Kidney epithelial cell (primary cell): ENCODE measurements around the gene MYOM1. TPM values are rescaled to one million over a fixed set of nuclear protein-coding genes. Genes with fewer than 3 reads are reported as not detected.

Experiments used
- DNase-seq: peaks from one replicate; pipeline ENCODE4 v3.0.0-alpha.2; 2010; ENCODE audit warnings: low read depth
- H3K27me3 ChIP-seq: 2 replicates; pipeline ENCODE4 v1.6.0; 2011; ENCODE audit warnings: low read length; ENCODE audit not compliant: control insufficient read depth, insufficient read depth
- H3K36me3 ChIP-seq: 2 replicates; pipeline ENCODE4 v1.5.1; 2011; ENCODE audit warnings: low read length; ENCODE audit not compliant: control insufficient read depth, insufficient read depth
- H3K4me3 ChIP-seq: 2 replicates; pipeline ENCODE4 v1.5.1; 2011; ENCODE audit warnings: low read depth, mild to moderate bottlenecking, control low read depth, low read length
- total RNA-seq: library from RNA; depleted of rRNA; stranded (reverse); fragments of >200 nt; gene quantifications from 2 replicates; pipeline ENCODE4 v1.2.3, GENCODE V29; 2015
- TF ChIP-seq, protein P1 (sequence below): IDR thresholded peaks from 2 replicates; pipeline ENCODE4 v1.5.1; 2011; ENCODE audit warnings: mild to moderate bottlenecking, moderate library complexity, low read length, control low read depth, inconsistent platforms; ENCODE audit not compliant: insufficient read depth, poor library complexity, severe bottlenecking

MYOM1 gene
- total RNA-seq, 1 donor from 2014 or later: 0.04 TPM

DNA sequence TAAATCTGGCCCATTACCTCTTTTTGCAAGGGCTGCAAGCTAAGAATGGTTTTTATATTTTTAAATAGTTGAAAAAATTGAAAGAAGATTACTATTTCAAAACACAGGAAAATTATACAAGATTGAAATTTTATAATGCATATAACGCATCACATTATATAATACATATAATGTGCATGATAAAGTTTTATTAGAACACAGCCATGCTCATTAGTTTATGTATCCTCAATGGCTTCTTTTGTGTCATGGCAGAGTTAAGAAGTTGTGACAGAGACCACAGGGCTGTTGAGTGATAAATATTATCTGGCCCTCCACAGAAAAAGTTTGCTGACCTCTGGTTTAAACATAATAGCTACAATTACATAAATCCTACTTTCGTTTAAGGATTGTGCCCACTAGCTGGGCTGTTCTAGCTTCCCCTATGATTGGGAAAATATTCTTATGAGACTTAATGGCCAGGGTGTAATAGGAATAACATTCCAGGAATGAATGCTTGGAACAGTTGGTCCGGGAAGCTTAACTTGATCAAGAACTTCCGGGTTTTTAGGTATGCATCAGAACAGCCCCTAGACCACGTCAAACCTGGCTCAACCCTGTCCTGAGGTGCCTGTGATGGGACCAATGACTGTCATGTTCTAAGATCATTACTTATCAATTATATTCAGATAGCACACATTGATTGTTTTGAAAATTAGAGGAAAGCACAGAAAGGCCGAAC, 108.1 kb downstream of the MYOM1 start:
- no peak for DNase-seq
- TF ChIP-seq, protein P1, sequence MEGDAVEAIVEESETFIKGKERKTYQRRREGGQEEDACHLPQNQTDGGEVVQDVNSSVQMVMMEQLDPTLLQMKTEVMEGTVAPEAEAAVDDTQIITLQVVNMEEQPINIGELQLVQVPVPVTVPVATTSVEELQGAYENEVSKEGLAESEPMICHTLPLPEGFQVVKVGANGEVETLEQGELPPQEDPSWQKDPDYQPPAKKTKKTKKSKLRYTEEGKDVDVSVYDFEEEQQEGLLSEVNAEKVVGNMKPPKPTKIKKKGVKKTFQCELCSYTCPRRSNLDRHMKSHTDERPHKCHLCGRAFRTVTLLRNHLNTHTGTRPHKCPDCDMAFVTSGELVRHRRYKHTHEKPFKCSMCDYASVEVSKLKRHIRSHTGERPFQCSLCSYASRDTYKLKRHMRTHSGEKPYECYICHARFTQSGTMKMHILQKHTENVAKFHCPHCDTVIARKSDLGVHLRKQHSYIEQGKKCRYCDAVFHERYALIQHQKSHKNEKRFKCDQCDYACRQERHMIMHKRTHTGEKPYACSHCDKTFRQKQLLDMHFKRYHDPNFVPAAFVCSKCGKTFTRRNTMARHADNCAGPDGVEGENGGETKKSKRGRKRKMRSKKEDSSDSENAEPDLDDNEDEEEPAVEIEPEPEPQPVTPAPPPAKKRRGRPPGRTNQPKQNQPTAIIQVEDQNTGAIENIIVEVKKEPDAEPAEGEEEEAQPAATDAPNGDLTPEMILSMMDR: no peak

DNA sequence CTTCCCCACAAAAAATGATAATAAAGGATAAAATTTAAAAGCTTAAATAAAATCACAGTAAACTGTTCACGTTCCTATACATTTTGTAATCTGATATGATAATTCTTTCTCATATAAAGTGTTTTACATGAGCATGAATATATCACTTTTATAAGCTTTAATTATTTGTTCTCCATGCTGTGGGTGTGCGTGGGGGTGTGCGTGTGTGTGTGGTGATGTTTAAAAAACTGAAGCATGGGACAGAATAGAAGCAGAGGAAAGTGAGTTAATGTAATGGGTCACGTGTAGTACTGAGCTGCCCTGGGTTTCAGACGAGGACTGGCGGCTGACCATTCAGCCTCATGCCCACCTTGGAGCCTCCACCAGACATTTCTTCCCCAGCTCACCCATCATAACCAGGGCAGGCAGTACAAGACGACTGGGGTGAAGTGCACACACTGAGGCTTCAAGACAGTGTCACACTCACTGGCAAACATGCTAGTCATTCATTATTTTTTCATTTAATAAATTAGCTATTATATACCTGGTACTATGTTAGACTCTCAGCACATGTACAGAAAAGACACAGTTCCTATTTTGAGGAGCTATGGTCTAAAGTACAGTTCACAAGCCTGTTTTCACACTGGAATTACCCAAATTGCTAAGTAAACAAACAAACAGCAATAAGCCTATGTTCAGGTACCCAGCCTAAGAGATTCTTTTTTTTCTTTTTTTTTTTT, 109.6 kb downstream of the MYOM1 start:
- Histone ChIP-seq H3K27me3 (no peaks in the 10 kb centered on the region), H3K36me3 (no peaks in the 10 kb centered on the region), H3K4me3 (no peak overlapping the region)
- TF ChIP-seq, protein P1: no peak
- no peak for DNase-seq

More for the DNA sequence above, 108.1 kb downstream of the MYOM1 start:
- no peaks in the 10 kb centered on the region for H3K36me3 ChIP-seq
- H3K27me3 ChIP-seq: no peaks in the 10 kb centered on the region
- H3K4me3 ChIP-seq: no peak overlapping the region

DNA sequence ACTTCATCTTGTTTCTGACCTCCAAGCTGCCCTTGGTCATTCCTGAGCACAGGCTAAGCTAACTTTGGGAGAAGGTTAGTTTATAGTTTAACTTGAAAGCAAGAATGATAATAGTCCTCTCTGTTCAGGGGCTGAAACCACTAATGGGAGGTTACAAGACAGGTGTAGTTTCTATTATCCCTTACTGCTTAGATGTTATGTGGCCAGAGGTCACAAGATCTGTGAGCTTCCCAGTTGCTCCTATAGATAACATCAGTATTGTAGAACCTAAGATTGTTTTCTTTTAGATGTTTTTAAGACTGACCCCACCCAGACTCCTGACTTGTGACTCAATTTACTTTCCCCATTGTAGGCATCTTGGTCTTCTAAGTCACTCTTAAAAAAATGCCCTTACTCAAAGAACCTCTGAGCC, 112.0 kb downstream of the MYOM1 start:
- TF ChIP-seq, protein P1: no peak
- Histone ChIP-seq H3K4me3 (no peak overlapping the region), H3K36me3 (no peaks in the 10 kb centered on the region), H3K27me3 (no peaks in the 10 kb centered on the region)
- DNase-seq: no peak

DNA sequence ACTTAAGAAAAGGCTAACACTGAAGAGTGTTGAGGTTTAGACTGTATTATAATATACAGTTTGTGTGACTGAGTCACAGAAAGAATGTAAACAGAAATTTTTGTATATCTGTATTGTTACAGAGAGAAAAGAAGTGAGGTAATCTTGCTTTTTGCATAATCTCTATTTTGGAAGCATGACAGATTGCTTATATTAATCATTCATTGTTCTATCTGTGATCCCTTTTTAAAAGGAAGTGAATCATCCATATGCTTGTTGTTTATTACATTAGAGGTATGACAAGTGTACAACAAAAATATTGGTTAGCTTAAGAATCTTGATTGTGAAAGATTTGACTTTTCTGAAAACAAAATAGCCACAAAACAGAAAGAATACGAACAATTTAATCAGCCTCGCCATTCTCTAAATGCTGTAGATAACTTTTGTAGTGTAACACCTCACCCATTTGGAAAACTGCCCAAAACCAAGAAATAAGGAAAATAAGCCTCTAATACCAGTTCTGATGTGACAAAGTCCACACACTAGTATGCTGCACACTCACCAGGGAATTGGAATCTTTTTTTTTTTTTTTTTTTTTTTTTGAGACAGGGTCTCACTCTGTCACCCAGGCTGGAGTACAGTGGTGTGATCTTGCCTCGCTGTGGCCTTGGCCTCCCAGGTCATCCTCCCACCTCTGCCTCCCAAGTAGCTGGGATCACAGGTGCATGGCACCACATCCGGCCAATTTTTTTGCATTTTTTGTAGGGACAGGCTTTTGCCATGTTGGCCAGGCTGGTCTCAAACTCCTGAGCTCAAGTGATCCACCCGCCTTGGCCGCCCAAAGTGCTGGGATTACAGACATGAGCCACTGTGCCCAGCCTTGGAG, 115.3 kb downstream of the MYOM1 start:
- TF ChIP-seq, protein P1: no peak
- Histone ChIP-seq H3K36me3 (no peaks in the 10 kb centered on the region), H3K27me3 (no peaks in the 10 kb centered on the region), H3K4me3 (no peak overlapping the region)
- no peak for DNase-seq

DNA sequence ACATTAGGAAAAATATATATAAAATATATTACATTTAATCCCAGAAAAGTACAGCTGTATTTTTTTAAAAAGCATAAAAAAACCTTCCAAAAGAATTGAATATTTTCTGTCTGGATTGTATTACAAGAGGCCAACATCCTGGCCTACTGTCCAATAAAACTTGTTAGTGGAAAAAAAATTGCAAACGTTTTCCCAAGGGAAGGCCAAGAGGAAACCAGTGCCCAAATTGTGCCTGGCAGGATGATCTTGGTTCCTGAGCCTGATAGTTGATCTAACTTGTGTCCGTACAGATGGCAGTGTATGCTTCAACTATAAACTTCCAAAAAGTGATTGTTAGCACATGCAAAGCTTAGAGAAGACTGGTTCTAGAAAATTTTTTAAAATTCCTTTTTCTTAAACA, 116.2 kb downstream of the MYOM1 start:
- no peaks in the 10 kb centered on the region for H3K27me3 ChIP-seq
- TF ChIP-seq, protein P1: no peak
- H3K36me3 ChIP-seq: no peaks in the 10 kb centered on the region
- DNase-seq: no peak
- H3K4me3 ChIP-seq: no peak overlapping the region
